A549 (cell line): ENCODE data around the gene NRAP.

ENCODE experiments used
- CHD4 ChIP-seq: fragments of 200-600 bp; sonication (generic); IDR thresholded peaks from 2 replicates; pipeline ENCODE4 v1.6.1; 2016; ENCODE audit warnings: antibody characterized with exemption, mild to moderate bottlenecking, borderline replicate concordance
- EP300 ChIP-seq, 2 experiments: fragments of >200 bp; sonication (Bioruptor Twin); formaldehyde crosslinking; IDR thresholded peaks; 2 replicates in 1 of 2; 3 replicates in 1 of 2; pipeline ENCODE4 v1.6.1; 2016 to 2017
- ESRRA ChIP-seq: fragments of 150-350 bp; IDR thresholded peaks from 2 replicates; pipeline ENCODE4 v1.6.1; 2014; ENCODE audit warnings: mild to moderate bottlenecking, low read length, borderline replicate concordance
- GATA3 ChIP-seq: IDR thresholded peaks from 2 replicates; pipeline ENCODE4 v1.6.1; 2012; ENCODE audit warnings: borderline replicate concordance
- HDAC2 ChIP-seq: fragments of 200-600 bp; sonication (generic); IDR thresholded peaks from 2 replicates; pipeline ENCODE4 v1.6.1; 2016
- JUNB ChIP-seq: fragments of >200 bp; sonication (Bioruptor Twin); formaldehyde crosslinking; IDR thresholded peaks from 2 replicates; pipeline ENCODE4 v1.6.1; 2016
- MAFK ChIP-seq: fragments of 450-650 bp; IDR thresholded peaks from 2 replicates; pipeline ENCODE4 v1.6.1; 2014; ENCODE audit not compliant: partially characterized antibody
- POLR2A ChIP-seq: IDR thresholded peaks from 2 replicates; pipeline ENCODE4 v1.6.1; 2012; ENCODE audit warnings: mild to moderate bottlenecking, low read length
- RFX5 ChIP-seq: fragments of 450-650 bp; IDR thresholded peaks from 2 replicates; pipeline ENCODE4 v1.7.1; 2014; ENCODE audit warnings: antibody characterized with exemption, mild to moderate bottlenecking, moderate library complexity
- TP53 ChIP-seq: fragments of 250-450 bp; sonication (Bioruptor Pico); IDR thresholded peaks from 2 replicates; pipeline ENCODE4 v1.5.0; 2021; ENCODE audit warnings: mild to moderate bottlenecking, moderate library complexity
- TF ChIP-seq, protein P1 (sequence below): fragments of >200 bp; sonication (Bioruptor Twin); formaldehyde crosslinking; IDR thresholded peaks from 3 replicates; pipeline ENCODE4 v1.5.1; 2016
- TF ChIP-seq, protein P2 (sequence below): fragments of 450-650 bp; IDR thresholded peaks from 2 replicates; pipeline ENCODE4 v1.6.1; 2014; ENCODE audit warnings: antibody characterized with exemption
- TF ChIP-seq, protein P3 (sequence below): IDR thresholded peaks from 2 replicates; pipeline ENCODE4 v1.6.1; 2012

GRCh38 chr10:113641702-113642101, 22.1 kb downstream of the NRAP start:
- TF ChIP-seq, protein P1, sequence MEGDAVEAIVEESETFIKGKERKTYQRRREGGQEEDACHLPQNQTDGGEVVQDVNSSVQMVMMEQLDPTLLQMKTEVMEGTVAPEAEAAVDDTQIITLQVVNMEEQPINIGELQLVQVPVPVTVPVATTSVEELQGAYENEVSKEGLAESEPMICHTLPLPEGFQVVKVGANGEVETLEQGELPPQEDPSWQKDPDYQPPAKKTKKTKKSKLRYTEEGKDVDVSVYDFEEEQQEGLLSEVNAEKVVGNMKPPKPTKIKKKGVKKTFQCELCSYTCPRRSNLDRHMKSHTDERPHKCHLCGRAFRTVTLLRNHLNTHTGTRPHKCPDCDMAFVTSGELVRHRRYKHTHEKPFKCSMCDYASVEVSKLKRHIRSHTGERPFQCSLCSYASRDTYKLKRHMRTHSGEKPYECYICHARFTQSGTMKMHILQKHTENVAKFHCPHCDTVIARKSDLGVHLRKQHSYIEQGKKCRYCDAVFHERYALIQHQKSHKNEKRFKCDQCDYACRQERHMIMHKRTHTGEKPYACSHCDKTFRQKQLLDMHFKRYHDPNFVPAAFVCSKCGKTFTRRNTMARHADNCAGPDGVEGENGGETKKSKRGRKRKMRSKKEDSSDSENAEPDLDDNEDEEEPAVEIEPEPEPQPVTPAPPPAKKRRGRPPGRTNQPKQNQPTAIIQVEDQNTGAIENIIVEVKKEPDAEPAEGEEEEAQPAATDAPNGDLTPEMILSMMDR = no peak
- TF ChIP-seq, protein P2, sequence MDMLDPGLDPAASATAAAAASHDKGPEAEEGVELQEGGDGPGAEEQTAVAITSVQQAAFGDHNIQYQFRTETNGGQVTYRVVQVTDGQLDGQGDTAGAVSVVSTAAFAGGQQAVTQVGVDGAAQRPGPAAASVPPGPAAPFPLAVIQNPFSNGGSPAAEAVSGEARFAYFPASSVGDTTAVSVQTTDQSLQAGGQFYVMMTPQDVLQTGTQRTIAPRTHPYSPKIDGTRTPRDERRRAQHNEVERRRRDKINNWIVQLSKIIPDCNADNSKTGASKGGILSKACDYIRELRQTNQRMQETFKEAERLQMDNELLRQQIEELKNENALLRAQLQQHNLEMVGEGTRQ = no peak
- no peak for TF ChIP-seq HDAC2
- no peak for TF ChIP-seq GATA3
- no peak for TF ChIP-seq TP53
- TF ChIP-seq EP300 (IDR thresholded peaks at IDR 0.05) = no peak
- TF ChIP-seq MAFK = no peak
- no peak for TF ChIP-seq POLR2A
- TF ChIP-seq ESRRA = no peak
- TF ChIP-seq RFX5 = no peak
- TF ChIP-seq, protein P3, sequence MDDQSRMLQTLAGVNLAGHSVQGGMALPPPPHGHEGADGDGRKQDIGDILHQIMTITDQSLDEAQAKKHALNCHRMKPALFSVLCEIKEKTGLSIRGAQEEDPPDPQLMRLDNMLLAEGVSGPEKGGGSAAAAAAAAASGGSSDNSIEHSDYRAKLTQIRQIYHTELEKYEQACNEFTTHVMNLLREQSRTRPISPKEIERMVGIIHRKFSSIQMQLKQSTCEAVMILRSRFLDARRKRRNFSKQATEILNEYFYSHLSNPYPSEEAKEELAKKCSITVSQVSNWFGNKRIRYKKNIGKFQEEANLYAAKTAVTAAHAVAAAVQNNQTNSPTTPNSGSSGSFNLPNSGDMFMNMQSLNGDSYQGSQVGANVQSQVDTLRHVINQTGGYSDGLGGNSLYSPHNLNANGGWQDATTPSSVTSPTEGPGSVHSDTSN = no peak
- no peak for TF ChIP-seq CHD4
- TF ChIP-seq JUNB = no peak
